Stimulated activated naive B cell treated with anti-CD40 and anti-IgM and Interleukin-4, amounts not matched to agents 10 μg/mL and 1 μg/mL and 100 μg/mL, for 72 hours (primary cell): Measurements from ENCODE around the gene HOXD9.

Source experiments
- ATAC-seq, 2 donors: fragments of 150-1000 bp; cut with Tn5 transposase; replicated peaks; 2 replicates each; pipeline ENCODE4 v1.10.0; 2021; ENCODE audit warnings: moderate library complexity in 1 of 2
- DNase-seq: peaks from one replicate; pipeline ENCODE4 v3.0.0; 2021
- H3K27ac Mint-ChIP-seq: one replicate; pipeline ENCODE4 v1.8.0; 2022; ENCODE audit warnings: mild to moderate bottlenecking, mixed read lengths
- H3K27me3 Mint-ChIP-seq, 2 donors: one replicate each; pipeline ENCODE4 v1.8.0; 2022; ENCODE audit warnings: mixed read lengths in 2 of 2
- H3K36me3 Mint-ChIP-seq, 2 donors: one replicate each; pipeline ENCODE4 v1.8.0; 2022; ENCODE audit warnings: mixed read lengths in 2 of 2, mild to moderate bottlenecking in 1 of 2
- H3K4me1 Mint-ChIP-seq, 2 donors: one replicate each; pipeline ENCODE4 v1.8.0; 2022; ENCODE audit warnings: mixed read lengths in 2 of 2, mild to moderate bottlenecking in 1 of 2
- H3K4me3 Mint-ChIP-seq, 2 donors: one replicate each; pipeline ENCODE4 v1.8.0; 2022; ENCODE audit warnings: mild to moderate bottlenecking in 2 of 2, mixed read lengths in 2 of 2, moderate library complexity in 1 of 2
- H3K9me3 Mint-ChIP-seq, 2 donors: one replicate each; pipeline ENCODE4 v1.8.0; 2022; ENCODE audit warnings: mixed read lengths in 2 of 2, mild to moderate bottlenecking in 1 of 2

Gene HOXD9

DNA sequence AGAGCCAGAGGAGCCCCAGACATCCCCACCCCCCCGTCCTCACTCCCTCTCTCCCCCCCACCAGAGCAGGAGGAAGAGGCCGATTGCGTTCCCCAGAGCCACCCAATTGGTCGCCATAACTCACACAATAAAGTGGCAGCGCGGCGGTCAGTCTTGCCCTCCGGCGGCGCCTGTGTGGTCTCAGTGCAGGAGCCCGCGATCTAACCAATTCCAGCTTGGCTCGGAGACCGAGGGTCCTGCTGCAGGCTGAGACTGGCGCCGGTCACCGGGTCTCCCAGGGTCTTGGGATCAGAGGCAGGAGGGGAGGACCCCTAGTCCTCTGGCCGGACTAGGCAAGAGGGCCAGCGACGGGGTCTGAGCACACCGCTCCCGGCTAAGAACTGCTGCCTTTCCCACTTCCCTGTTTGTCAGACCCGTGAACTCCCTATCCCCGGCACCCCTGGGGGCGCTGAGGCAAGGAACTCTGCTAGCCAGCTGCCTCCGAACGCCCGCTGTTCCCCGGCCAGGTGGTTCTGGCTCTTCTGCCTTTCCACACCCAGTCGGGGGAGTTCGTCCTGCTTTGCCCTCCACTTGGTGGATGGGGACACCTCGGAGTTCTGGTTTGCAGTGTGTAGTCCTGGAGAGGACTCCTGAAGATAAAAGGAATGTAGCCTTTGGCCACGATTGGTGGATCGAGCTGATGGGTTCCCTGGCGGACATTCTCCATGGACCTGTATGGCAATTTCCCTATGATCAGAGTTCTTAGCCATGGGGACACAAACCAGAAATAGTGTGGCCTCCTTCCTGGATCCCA, 24.0 kb upstream of the HOXD9 start:
- no peak overlapping the region for H3K4me3 Mint-ChIP-seq
- H3K4me1 Mint-ChIP-seq, result peaks cover 14 to 17% of the 10 kb centered on the region in 2 donors
- peaks cover 76 to 93% of the 10 kb centered on the region in 2 donors for H3K27me3 Mint-ChIP-seq
- no peaks in the 10 kb centered on the region for H3K36me3 Mint-ChIP-seq
- no peak overlapping the region for H3K27ac Mint-ChIP-seq
- DNase-seq, result no peak
- ATAC-seq, result no peak
- H3K9me3 Mint-ChIP-seq, result peaks cover 0 to 1% of the 10 kb centered on the region in 2 donors

DNA sequence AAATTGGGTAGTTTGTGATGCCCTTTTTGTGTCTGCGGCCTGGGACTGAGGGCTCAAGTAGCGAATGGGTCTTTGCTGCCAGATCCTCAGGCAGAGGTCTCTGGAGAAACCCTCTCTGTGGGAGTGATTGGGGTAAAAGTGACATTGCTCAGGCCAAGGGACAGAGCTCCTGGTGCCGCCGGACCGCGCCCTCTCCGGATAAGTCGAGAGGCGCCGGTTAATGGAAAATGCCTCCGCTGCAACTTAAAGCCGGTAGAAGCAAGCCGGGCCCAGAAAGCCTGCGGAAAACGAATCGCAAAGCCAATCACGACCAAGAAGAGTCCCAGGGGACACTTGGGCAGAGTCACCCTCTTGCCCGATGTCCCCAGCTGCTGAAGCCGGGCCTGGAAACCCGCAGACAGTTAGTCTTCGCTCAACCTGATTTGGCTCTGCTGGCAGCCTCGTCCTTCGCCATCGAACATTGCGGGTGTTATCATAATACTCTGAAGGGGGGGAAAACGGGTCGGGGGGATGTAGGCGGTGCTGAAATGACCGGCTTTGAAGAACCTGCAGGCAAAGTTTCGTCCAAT, 23.3 kb upstream of the HOXD9 start:
- H3K4me3 Mint-ChIP-seq, result no peak overlapping the region
- H3K27me3 Mint-ChIP-seq, result peaks cover 76 to 93% of the 10 kb centered on the region in 2 donors
- peaks cover 0 to 1% of the 10 kb centered on the region in 2 donors for H3K9me3 Mint-ChIP-seq
- peaks cover 12 to 21% of the 10 kb centered on the region in 2 donors for H3K4me1 Mint-ChIP-seq
- H3K27ac Mint-ChIP-seq, result peak overlapping the region; percentile 51
- ATAC-seq (no peak), DNase-seq (no peak)
- H3K36me3 Mint-ChIP-seq, result no peaks in the 10 kb centered on the region

DNA sequence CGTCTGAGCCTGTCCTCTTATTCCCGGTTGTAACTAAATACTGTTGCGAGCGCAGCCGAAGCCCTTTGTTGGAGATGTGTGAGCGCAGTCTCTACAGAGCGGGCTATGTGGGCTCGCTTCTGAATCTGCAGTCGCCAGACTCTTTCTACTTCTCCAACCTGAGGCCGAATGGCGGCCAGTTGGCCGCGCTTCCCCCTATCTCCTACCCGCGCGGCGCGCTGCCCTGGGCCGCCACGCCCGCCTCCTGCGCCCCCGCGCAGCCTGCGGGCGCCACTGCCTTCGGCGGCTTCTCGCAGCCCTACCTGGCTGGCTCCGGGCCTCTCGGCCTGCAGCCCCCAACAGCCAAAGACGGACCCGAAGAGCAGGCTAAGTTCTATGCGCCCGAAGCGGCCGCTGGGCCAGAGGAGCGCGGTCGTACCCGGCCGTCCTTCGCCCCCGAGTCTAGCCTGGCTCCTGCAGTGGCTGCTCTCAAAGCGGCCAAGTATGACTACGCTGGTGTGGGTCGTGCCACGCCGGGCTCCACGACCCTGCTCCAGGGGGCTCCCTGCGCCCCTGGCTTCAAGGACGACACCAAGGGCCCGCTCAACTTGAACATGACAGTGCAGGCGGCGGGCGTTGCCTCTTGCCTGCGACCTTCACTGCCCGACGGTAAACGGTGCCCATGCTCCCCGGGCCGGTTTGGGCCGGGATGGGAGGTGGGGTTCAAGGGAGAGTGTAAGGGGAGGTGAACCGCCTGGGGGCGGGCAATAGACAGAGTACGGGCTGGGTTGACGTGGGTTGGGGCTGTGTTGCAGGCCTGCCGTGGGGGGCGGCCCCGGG, 22.6 kb upstream of the HOXD9 start, which contains the start of gene HOXD12:
Gene HOXD12, plus strand, starts transcription at position 68 of the 819 bp plus-strand sequence. Its CDS starts 7 bp downstream, at position 75.
- Mint-ChIP-seq H3K27me3 (peaks cover 76 to 93% of the 10 kb centered on the region in 2 donors), H3K9me3 (peaks cover 0 to under 1% of the 10 kb centered on the region in 2 donors), H3K36me3 (peaks cover 0 to under 1% of the 10 kb centered on the region in 2 donors), H3K4me3 (no peak within 1 kb of the TSS), H3K27ac (peak within 1 kb of the TSS; percentile 51), H3K4me1 (peaks cover 17 to 28% of the 10 kb centered on the region in 2 donors)
- DNase-seq (no peak), ATAC-seq (no peak)

DNA sequence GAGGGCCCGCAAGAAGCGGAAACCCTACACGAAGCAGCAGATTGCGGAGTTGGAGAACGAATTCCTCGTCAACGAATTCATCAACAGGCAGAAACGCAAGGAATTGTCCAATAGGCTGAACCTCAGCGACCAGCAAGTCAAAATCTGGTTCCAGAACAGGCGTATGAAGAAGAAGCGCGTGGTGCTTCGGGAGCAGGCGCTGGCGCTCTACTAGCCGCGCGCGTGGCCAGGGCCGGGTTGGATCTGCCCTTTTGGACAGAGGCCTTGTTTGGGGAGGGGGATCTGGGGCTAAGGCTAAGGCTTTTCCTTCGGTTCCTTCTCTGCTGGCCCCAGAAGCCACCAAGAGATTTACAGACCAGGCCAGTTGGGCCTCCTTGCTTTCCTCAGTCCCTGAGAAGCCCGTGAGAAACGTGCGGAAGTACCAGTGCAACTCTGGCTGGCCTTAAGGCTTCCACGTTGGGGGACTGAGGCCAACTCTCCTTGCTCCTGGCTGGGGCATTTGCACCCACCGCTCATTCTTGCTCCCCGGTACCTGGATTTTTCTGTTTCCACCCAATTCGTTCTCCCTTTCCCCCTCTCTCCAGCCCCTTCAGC, 21.9 kb upstream of the HOXD9 start:
- Mint-ChIP-seq H3K27me3 (peaks cover 76 to 93% of the 10 kb centered on the region in 2 donors), H3K27ac (peak overlapping the region; percentile 60), H3K36me3 (peaks cover 2 to 3% of the 10 kb centered on the region in 2 donors), H3K4me3 (no peak overlapping the region), H3K4me1 (peaks cover 23 to 35% of the 10 kb centered on the region in 2 donors), H3K9me3 (peaks cover 0 to 2% of the 10 kb centered on the region in 2 donors)
- DNase-seq, result no peak
- no peak for ATAC-seq

DNA sequence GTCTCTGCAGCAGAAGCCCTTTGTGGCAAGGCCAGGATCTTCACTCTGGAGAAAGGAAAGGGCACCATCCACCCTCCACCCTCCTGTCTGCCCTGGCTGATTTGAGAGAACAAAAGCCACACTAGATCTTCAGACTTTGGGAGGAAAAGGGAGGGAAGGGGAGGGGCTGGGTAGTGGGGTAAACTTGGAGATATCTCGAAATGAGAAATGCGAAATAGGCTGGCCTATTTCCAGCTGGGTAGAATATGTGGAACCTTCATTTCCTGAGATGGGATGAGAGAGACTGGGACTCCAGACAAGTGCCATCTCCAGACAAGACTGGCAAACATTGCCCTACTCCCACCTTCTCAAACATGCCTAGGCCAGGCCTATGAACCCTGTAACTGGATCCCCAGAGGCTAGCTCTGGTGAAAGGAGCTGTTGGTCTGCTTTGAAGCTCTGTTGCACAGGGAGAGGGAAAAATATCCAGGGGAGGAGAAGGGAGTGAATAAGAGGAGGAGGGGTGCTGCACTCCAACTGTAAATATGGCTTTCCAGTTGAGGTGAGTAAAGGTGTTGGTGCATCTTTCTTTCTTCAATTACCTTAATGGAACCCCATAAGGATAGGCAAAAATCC, 21.2 kb upstream of the HOXD9 start:
- H3K9me3 Mint-ChIP-seq, result peaks cover 0 to 2% of the 10 kb centered on the region in 2 donors
- peaks cover 83 to 97% of the 10 kb centered on the region in 2 donors for H3K27me3 Mint-ChIP-seq
- ATAC-seq (no peak), DNase-seq (no peak)
- H3K4me3 Mint-ChIP-seq, result no peak overlapping the region
- peaks cover 29 to 42% of the 10 kb centered on the region in 2 donors for H3K4me1 Mint-ChIP-seq
- no peak overlapping the region for H3K27ac Mint-ChIP-seq
- peaks cover 3 to 7% of the 10 kb centered on the region in 2 donors for H3K36me3 Mint-ChIP-seq

DNA sequence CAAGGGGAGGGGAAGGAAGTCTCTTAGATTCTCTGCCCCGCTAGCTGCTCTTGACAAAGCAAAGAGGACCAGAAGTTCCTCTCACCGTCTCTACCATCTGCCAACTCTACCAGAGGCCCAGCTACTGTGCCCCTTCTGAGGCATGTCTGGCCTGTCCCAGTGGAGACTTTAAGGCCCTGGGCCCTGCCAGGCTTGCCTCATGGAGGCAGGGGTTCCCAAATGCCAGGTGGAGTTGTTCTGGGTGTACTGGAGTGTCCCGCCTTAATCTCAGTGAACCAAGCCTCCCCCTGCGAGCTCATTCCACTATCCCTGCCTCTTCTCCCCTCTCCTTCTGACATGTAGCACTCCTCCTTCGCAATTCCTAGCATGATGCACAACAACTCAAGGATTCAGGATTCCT, 20.7 kb upstream of the HOXD9 start:
- Mint-ChIP-seq H3K4me1 (peaks cover 27 to 40% of the 10 kb centered on the region in 2 donors), H3K36me3 (peaks cover 3 to 9% of the 10 kb centered on the region in 2 donors), H3K4me3 (no peak overlapping the region), H3K9me3 (peaks cover 0 to 2% of the 10 kb centered on the region in 2 donors), H3K27ac (no peak overlapping the region), H3K27me3 (peaks cover 81 to 95% of the 10 kb centered on the region in 2 donors)
- DNase-seq, result no peak
- ATAC-seq, result no peak

DNA sequence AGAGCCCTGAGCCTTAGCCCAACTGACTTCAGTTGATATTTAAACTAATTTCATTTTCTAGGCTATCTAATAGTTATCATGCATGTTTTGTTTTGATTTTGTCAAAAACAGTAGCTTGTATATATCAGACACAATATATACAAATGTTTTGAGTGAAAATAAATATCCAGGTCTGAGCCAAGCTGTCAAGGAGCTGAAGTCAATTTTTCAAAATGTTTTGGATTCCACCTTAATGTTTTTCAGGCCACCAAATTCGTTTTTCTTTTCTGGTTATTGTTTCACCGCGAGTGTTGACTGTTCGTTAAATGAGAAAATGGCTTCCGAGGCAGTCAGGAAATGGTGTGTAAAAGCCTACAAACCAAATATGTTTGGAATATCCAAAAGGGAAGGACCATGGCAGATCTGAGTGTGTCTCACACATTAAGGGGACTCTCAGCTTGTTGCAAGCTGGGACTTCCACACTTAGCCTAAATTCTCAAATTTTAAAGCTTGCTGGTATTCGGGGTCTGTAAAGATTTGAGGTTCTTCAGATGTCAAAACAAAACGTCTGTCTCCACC, 20.1 kb upstream of the HOXD9 start:
- Mint-ChIP-seq H3K9me3 (peaks cover 0 to 2% of the 10 kb centered on the region in 2 donors), H3K27me3 (peaks cover 81 to 94% of the 10 kb centered on the region in 2 donors), H3K36me3 (peaks cover 3 to 9% of the 10 kb centered on the region in 2 donors), H3K4me3 (no peak overlapping the region), H3K4me1 (peaks cover 25 to 34% of the 10 kb centered on the region in 2 donors), H3K27ac (no peak overlapping the region)
- no peak for DNase-seq
- no peak for ATAC-seq

DNA sequence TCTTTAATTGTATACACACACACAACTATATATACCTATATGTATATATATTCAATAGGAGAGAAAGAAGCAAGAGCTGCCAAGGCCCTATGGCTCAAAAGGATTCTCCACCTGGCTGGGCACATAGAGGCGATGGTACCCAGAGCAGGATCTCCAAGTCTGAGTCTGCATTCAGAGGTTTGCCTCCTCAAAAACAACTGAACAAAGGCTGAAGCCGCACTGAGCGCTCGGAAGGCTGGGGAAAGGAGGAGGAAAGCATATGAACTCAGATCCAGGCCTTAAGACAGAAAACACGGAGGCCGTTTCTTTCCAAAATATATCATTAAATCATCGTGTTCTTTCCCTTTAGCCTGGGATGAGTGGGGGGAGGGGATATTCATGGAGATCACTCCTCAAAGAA, 19.3 kb upstream of the HOXD9 start:
- Mint-ChIP-seq H3K4me3 (no peak overlapping the region), H3K27me3 (peaks cover 75 to 86% of the 10 kb centered on the region in 2 donors), H3K4me1 (peaks cover 18 to 28% of the 10 kb centered on the region in 2 donors), H3K9me3 (peaks cover 0 to 2% of the 10 kb centered on the region in 2 donors), H3K27ac (peak overlapping the region; percentile 71), H3K36me3 (peaks cover 3 to 9% of the 10 kb centered on the region in 2 donors)
- DNase-seq (no peak), ATAC-seq (no peak)

DNA sequence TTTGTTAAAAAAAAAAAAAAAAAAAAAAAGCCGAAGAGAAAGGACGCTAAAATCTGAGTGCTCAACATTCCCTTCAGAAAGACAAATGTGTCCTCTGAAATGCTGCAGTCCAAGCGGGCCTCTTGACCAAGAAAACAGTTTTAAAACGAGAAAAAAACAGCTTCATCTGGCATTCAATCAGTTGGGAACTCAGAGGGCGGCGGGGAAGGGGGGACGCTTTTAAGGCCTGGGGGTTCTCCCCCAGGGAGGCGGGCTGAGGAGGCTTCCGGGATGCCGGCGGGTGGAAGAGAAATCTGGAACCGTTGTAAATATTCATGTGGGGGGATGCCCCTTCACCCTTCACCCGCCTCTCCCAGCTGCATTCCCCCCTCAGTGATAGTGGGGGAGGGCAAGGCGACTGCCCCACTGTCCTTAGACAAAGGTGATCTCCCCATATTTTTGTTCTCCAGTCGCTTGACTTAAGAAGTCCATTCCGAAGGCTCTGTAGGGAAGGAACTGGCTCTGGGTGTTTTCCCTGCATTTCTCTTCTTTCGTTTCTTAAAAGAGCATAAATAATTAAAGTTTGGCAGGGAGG, 18.7 kb upstream of the HOXD9 start:
- Mint-ChIP-seq H3K36me3 (peaks cover 3 to 9% of the 10 kb centered on the region in 2 donors), H3K9me3 (peaks cover 0 to 2% of the 10 kb centered on the region in 2 donors), H3K4me3 (no peak overlapping the region), H3K4me1 (peaks cover 20 to 29% of the 10 kb centered on the region in 2 donors), H3K27ac (peak overlapping the region; percentile 72), H3K27me3 (peaks cover 77 to 86% of the 10 kb centered on the region in 2 donors)
- DNase-seq, result no peak
- no peak for ATAC-seq

DNA sequence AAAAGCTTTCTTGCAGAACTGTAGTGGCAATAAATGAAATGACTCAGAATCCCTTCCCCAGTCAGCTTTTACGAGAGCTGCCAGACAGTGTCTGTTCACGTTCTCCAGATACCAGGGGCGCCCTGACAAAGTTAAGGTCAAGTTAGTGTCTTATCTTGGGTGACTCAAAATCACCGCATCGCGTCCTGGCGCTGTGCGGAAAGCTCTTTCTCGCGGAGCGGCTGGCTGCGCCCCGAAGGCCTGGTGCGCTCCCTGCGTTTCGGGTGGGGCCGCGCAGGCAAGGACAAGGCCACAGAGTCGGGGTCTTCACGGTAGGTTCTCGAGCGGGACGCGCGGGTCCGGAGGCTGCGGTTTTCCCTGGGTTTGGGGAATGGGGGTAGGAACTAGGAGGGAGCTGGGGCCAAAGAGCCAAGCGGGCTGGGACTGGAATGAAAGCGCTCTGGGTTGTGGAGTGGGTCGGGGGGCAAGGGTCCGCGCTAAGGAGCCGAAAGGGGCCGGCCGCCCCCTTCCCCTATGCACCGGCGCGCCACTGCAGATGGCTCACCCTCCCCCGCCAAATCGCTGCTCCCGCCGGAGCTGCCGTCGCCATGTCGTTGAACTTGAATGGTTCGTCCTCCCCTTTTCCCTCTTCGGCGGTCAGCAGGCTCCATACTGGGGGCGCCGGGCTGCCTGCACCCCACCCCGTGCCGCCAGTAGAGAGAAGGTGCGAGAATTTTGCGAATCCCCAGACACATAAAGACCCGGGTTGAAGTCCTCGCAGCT, 18.0 kb upstream of the HOXD9 start:
- H3K27me3 Mint-ChIP-seq, result peaks cover 79 to 86% of the 10 kb centered on the region in 2 donors
- ATAC-seq, result no peak
- peak overlapping the region in 1 of 2 donors; percentile 47 for H3K4me3 Mint-ChIP-seq
- peak overlapping the region; percentile 72 for H3K27ac Mint-ChIP-seq
- peaks cover 0 to 2% of the 10 kb centered on the region in 2 donors for H3K9me3 Mint-ChIP-seq
- peaks cover 3 to 9% of the 10 kb centered on the region in 2 donors for H3K36me3 Mint-ChIP-seq
- H3K4me1 Mint-ChIP-seq, result peaks cover 20 to 32% of the 10 kb centered on the region in 2 donors
- DNase-seq, result no peak

DNA sequence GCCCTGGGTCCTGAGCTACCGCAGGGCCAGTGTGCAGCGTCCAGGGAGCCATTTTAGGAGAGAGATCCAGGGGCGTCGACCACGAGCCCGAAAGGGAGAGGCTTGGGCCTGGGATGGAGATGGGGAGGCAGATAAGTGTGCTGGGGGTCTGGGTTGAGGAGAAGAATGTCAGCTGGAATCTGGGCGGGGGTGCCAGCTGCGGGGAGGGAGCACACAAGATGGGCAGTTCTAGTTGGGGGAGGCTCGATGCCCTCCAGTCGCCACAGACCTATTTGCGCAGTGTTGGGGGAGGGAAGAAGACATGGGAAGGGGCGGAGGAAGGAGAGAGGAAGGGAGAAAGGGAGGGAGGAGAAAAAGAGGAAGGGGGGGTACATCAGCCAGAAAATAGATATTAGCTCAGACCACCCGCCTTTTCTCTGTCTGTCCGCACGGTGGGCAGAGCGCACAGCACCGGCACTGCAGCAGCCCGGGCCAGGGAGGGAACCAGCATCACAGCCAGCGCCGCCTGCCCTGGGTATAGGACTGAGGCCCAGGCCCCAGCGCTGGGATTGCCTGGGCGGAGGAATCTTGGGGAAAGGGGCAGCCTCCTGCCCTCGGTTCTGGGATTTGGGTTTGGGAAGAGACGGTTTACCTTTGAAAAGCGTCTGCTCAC, 17.3 kb upstream of the HOXD9 start:
- H3K27ac Mint-ChIP-seq, result peak overlapping the region; percentile 43
- ATAC-seq (no peak), DNase-seq (no peak)
- H3K4me3 Mint-ChIP-seq, result peak overlapping the region; percentile 5 to 43
- H3K27me3 Mint-ChIP-seq, result peaks cover 79 to 86% of the 10 kb centered on the region in 2 donors
- peaks cover 0 to 2% of the 10 kb centered on the region in 2 donors for H3K9me3 Mint-ChIP-seq
- H3K36me3 Mint-ChIP-seq, result peaks cover 3 to 9% of the 10 kb centered on the region in 2 donors
- peaks cover 20 to 32% of the 10 kb centered on the region in 2 donors for H3K4me1 Mint-ChIP-seq
